HepG2 (cell line): ENCODE measurements around the gene ACAA2. TPM values are rescaled to one million over a fixed set of nuclear protein-coding genes. Genes with fewer than 3 reads are reported as not detected.
A peak's percentile ranks its signal among the peaks of the same experiment; 100 is the strongest.
"Not testable (repeated sequence)": the region's sequence is repeated elsewhere in the genome, so short reads cannot be mapped to it uniquely, and the experiment has no call there.

ENCODE experiments used
- ATAC-seq: fragments of 200-7000 bp; cut with Tn5 transposase; 3 replicates; pipeline ENCODE4 v1.9.1; 2020; ENCODE audit warnings: mild to moderate bottlenecking, moderate library complexity
- BruUV-seq: library from RNA; stranded (reverse); fragments of 400-500 nt; replicated peaks from 2 replicates; lab custom pipeline; 2021; lab: Mats Ljungman, UMichigan
- CTCF ChIA-PET: fragments of 300-600 bp; formaldehyde crosslinking; extraction: SDS; loops from one replicate; lab custom pipeline; 2021; ENCODE audit warnings: low total read pairs, inconsistent platforms, low intra/inter-chr PET ratio; lab: Yijun Ruan, JAX
- POLR2A ChIA-PET: fragments of 350-600 bp; sonication (Branson Sonifier 250); formaldehyde crosslinking; loops from one replicate; lab custom pipeline; 2020; ENCODE audit warnings: antibody characterized with exemption, inconsistent platforms; lab: Yijun Ruan, JAX
- DNase-seq: peaks from one replicate; pipeline ENCODE4 v3.0.0-alpha.2; 2015; ENCODE audit warnings: low spot score
- FAIRE-seq: peaks from 3 replicates; lab custom pipeline; 2011; peaks lifted over from hg19 to GRCh38; lab: Jason Lieb, UNC
- H2AFZ ChIP-seq: one replicate; pipeline ENCODE4 v1.6.1; 2011; ENCODE audit warnings: low read length, inconsistent platforms
- H3K27ac ChIP-seq: fragments of 300-600 bp; 3 replicates; pipeline ENCODE4 v1.8.0; 2011; ENCODE audit warnings: mixed run types, mild to moderate bottlenecking, mixed read lengths, low read length, inconsistent platforms; ENCODE audit not compliant: insufficient read depth; ENCODE audit errors: extremely low read length
- H3K27me3 ChIP-seq, 2 experiments: fragments of 200-600 bp in 1 of 2; 2 replicates in 1 of 2; 3 replicates in 1 of 2; pipeline versions ENCODE4 v1.6.0 to v1.8.0; 2011; ENCODE audit warnings: low read length in 2 of 2, mild to moderate bottlenecking in 2 of 2, moderate library complexity in 2 of 2, inconsistent platforms in 1 of 2; ENCODE audit not compliant: insufficient read depth in 2 of 2, control insufficient read depth in 1 of 2
- H3K36me3 ChIP-seq, 2 experiments: fragments of 200-600 bp in 1 of 2; replicated peaks in 1 of 2; 2 replicates in 1 of 2; 3 replicates in 1 of 2; pipeline versions ENCODE4 v1.5.1 to v1.8.0; 2011; ENCODE audit warnings: low read length in 2 of 2, inconsistent platforms in 1 of 2; ENCODE audit not compliant: insufficient read depth in 2 of 2, control insufficient read depth in 1 of 2
- H3K4me1 ChIP-seq: 2 replicates; pipeline ENCODE4 v1.5.1; 2012; ENCODE audit warnings: low read length, inconsistent platforms; ENCODE audit not compliant: insufficient read depth
- H3K4me2 ChIP-seq: 2 replicates; pipeline ENCODE4 v1.6.0; 2011; ENCODE audit warnings: low read depth, low read length, inconsistent platforms
- H3K4me3 ChIP-seq, 3 experiments: fragments of 200-600 bp in 1 of 3; sonication (generic), shearing (Covaris generic) in 1 of 3; replicated peaks in 1 of 3; 2 replicates each; pipeline ENCODE4 v1.5.1; 2011 to 2016; ENCODE audit warnings: low read length in 3 of 3, inconsistent platforms in 2 of 3, low read depth in 2 of 3, mild to moderate bottlenecking in 2 of 3, control low read depth in 1 of 3, mixed read lengths in 1 of 3; ENCODE audit not compliant: insufficient read depth in 1 of 3
- H3K79me2 ChIP-seq: one replicate; pipeline ENCODE4 v1.6.1; 2011; ENCODE audit warnings: low read length, inconsistent platforms; ENCODE audit not compliant: insufficient read depth
- H3K9ac ChIP-seq: 2 replicates; pipeline ENCODE4 v1.6.0; 2011; ENCODE audit warnings: mild to moderate bottlenecking, low read depth, low read length, inconsistent platforms; ENCODE audit not compliant: insufficient read depth
- H3K9me3 ChIP-seq: 2 replicates; pipeline ENCODE4 v1.5.1; 2012; ENCODE audit warnings: mild to moderate bottlenecking, low read length
- H4K20me1 ChIP-seq: 2 replicates; pipeline ENCODE4 v1.6.0; 2011; ENCODE audit warnings: inconsistent platforms, mild to moderate bottlenecking, low read length, moderate library complexity; ENCODE audit not compliant: insufficient read depth
- ELF3 ChIP-seq: IDR thresholded peaks from 2 replicates; pipeline ENCODE4 v1.6.1; 2016; ENCODE audit warnings: missing genetic modification reagents, missing compliant biosample characterization
- FLYWCH1 ChIP-seq: sonication (generic); formaldehyde crosslinking; IDR thresholded peaks from 2 replicates; pipeline ENCODE4 v1.8.1; 2023; ENCODE audit warnings: mild to moderate bottlenecking, missing genetic modification reagents
- GATAD2A ChIP-seq: IDR thresholded peaks from 2 replicates; pipeline ENCODE4 v1.6.1; 2016
- KLF6 ChIP-seq: IDR thresholded peaks from 2 replicates; pipeline ENCODE4 v1.8.0; 2016; ENCODE audit warnings: missing biosample characterization, missing genetic modification reagents
- PAX8 ChIP-seq: sonication (generic); formaldehyde crosslinking; IDR thresholded peaks from 2 replicates; pipeline ENCODE4 v1.8.0; 2022; ENCODE audit warnings: mild to moderate bottlenecking, missing genetic modification reagents, borderline replicate concordance
- PHF20 ChIP-seq: sonication (generic); formaldehyde crosslinking; IDR thresholded peaks from 2 replicates; pipeline ENCODE4 v1.5.0; 2020; ENCODE audit warnings: mild to moderate bottlenecking, missing genetic modification reagents
- PRPF4 ChIP-seq: fragments of 200-400 bp; formaldehyde crosslinking; IDR thresholded peaks from 2 replicates; pipeline ENCODE4 v1.6.1; 2016; ENCODE audit warnings: low read length, low read depth; ENCODE audit not compliant: poor library complexity, severe bottlenecking
- SYNCRIP ChIP-seq: fragments of 200-400 bp; formaldehyde crosslinking; IDR thresholded peaks from 2 replicates; pipeline ENCODE4 v1.6.1; 2018; ENCODE audit warnings: mild to moderate bottlenecking, low read depth, low read length; ENCODE audit not compliant: insufficient read depth
- TSC22D2 ChIP-seq: sonication (generic); formaldehyde crosslinking; IDR thresholded peaks from 2 replicates; pipeline ENCODE4 v1.5.1; 2020; ENCODE audit warnings: missing genetic modification reagents, mild to moderate bottlenecking, borderline replicate concordance
- ZFP41 ChIP-seq: sonication (generic); formaldehyde crosslinking; IDR thresholded peaks from 2 replicates; pipeline ENCODE4 v1.4.0; 2020; ENCODE audit warnings: mild to moderate bottlenecking, missing genetic modification reagents, borderline replicate concordance
- ZNF446 ChIP-seq: sonication (generic); formaldehyde crosslinking; IDR thresholded peaks from 2 replicates; pipeline ENCODE4 v1.5.0; 2020; ENCODE audit warnings: mild to moderate bottlenecking, missing genetic modification reagents
- ZNF484 ChIP-seq: sonication (generic); formaldehyde crosslinking; IDR thresholded peaks from 2 replicates; pipeline ENCODE4 v1.5.1; 2020; ENCODE audit warnings: mild to moderate bottlenecking, low read depth, missing genetic modification reagents, borderline replicate concordance
- WGBS: methylation state at CpG from one replicate; pipeline ENCODE4 v1.1.6; 2017; ENCODE audit warnings: low lambda C conversion rate; 5-methylcytosine and 5-hydroxymethylcytosine counted together
- in situ Hi-C: cut with HindIII; loops from 2 replicates; pipeline ENCODE4 v1.10.0; 2017; ENCODE audit warnings: low pct_unique_long_range_greater_than_20kb; ENCODE audit not compliant: extremely low pct_ligation_motif_present
- intact Hi-C: fragments of 100-400 bp; cut with micrococcal nuclease; formaldehyde crosslinking; loops from one replicate; pipeline ENCODE4 v1.10.0; 2022; ENCODE audit not compliant: unreplicated experiment
- polyA plus RNA-seq, 8 experiments: library from polyadenylated mRNA; depleted of rRNA in 3 of 8; stranded (reverse) in 7 of 8; unstranded in 1 of 8; fragments of >200 nt; fragmentation: Illumina TruSeq in 4 of 8; extraction: Trizol in 4 of 8; gene quantifications; 2 replicates each; pipeline versions ENCODE4 v1.2.1 to v1.2.3, GENCODE V29; 2011 to 2016; ENCODE audit warnings: low read depth in 4 of 8, missing spikeins in 1 of 8, mixed read lengths in 1 of 8; ENCODE audit not compliant: insufficient read depth in 1 of 8
- total RNA-seq, 5 experiments: library from RNA; depleted of rRNA; stranded (reverse); fragments of >200 nt; fragmentation: Illumina TruSeq; extraction: Trizol; gene quantifications; 2 replicates each; pipeline ENCODE4 v1.2.3, GENCODE V29; 2016; ENCODE audit warnings: low read depth in 1 of 5
- TF ChIP-seq, protein P1 (sequence below): sonication (generic); formaldehyde crosslinking; IDR thresholded peaks from 2 replicates; pipeline ENCODE4 v1.4.0; 2020; ENCODE audit warnings: mild to moderate bottlenecking, missing genetic modification reagents
- TF ChIP-seq, protein P2 (sequence below): sonication (generic); formaldehyde crosslinking; conservative IDR thresholded peaks from 2 replicates; pipeline ENCODE4 v1.5.0; 2020; ENCODE audit warnings: missing genetic modification reagents

ACAA2 gene
- total and polyA plus RNA-seq, 2 of the 13 experiments (the other 11 are each of a cell fraction or from before 2014, with no cell fraction given): 51.6 to 182 TPM

DNA sequence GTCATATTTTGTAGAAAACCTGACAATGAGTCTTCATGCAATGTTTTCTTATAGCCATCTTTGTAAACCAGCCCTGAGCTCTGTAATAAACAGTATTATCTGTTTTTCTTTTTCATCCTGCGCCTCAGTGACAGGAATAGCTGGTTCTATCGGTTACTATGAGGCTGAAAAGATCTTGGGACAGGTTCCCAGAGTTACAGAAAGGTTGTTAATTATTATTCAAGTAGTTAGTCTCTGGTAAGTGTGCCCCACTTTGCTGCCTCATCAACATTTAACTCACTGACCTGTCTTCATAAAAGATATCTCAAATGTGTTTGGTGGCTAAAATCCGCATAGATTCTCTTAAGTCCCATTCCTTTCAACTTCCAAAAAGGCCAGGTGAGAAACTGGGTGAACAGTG, 18.6 kb downstream of the ACAA2 start (continued):
- TF ChIP-seq, protein P1, sequence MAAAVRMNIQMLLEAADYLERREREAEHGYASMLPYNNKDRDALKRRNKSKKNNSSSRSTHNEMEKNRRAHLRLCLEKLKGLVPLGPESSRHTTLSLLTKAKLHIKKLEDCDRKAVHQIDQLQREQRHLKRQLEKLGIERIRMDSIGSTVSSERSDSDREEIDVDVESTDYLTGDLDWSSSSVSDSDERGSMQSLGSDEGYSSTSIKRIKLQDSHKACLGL (CRISPR knock-in tag): no peak
- no peak for TF ChIP-seq PRPF4
- no peak for TF ChIP-seq FLYWCH1

DNA sequence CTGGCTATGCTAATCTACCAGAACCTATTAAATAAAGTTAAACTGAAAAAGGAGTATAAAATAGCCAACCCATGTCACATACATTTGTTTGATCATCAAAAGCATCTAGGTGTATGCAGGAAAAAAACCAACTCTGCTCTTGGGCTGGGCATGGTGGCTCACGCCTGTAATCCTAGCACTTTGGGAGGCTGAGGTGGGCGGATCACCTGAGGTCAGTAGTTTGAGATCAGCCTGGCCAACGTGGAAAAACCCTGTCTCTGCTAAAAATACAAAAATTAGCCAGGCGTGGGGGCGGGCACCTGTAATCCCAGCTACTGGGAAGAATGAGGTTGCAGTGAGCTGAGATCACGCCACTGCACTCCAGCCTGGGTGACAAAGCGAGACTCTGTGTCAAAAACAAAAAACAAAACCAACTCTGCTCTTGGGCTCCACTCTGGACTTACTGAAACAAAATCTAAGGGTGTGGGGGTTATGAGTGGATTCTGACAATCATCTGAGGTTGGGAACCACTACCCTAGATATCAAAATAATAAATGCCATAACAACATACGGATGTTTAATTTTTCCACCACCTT, 23.7 kb downstream of the ACAA2 start:
- H3K4me3 ChIP-seq, H3K9me3 ChIP-seq, H3K9ac ChIP-seq, H3K27ac ChIP-seq, H2AFZ ChIP-seq, H3K79me2 ChIP-seq, ATAC-seq, in situ Hi-C loops, H4K20me1 ChIP-seq, BruUV-seq, H3K4me1 ChIP-seq, H3K27me3 ChIP-seq, FAIRE-seq, H3K4me2 ChIP-seq, CTCF ChIA-PET, DNase-seq: not testable (repeated sequence)
- POLR2A ChIA-PET: interaction anchor here (1.3 kb wide), 1 partner anchor 24 kb away, joined by 5 read pairs; no protein-coding TSS in a partner anchor
- peaks cover 13 to 69% of the 10 kb centered on the region in 2 experiments for H3K36me3 ChIP-seq
- intact Hi-C loops: loop anchor here (5.0 kb wide), 1 partner anchor 68 kb away; no protein-coding TSS in a partner anchor
- 98% methylated on average over 8 of the region's 8 CpGs for WGBS

DNA sequence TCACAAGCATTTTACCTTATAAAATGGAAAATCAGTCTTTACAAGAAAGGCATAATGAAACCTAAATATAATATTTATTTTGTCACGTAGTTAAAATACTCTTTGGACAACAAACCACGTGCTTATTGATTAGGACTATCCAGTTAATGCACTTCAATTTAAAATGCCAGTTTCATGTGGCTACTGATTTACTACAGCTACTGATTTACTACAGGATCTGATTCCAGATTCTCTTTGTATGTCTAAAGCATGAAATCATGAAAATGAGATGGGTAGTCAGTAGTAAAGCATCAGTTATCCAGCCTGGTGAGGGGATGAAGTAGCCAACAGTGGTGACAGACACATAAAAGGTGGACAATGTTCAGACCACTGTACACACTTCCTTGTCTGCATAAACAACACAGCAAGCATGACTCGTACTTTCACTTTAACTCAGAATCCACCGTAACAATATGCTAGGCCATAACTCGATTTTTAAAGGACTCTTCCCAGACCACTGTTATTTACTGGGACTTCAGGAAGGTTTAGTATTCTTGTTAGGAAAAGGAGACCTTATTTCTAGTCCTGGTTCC, 24.9 kb downstream of the ACAA2 start:
- peak; percentile 63; the same call in 2 of the 3 replicates for ATAC-seq
- in situ Hi-C loops (no loop called here), intact Hi-C loops (loop anchor here (5.0 kb wide), 1 partner anchor 69 kb away; no protein-coding TSS in a partner anchor)
- no peak overlapping the region for H3K9ac ChIP-seq
- no peak overlapping the region for H2AFZ ChIP-seq
- peak overlapping the region; percentile 19 for H3K27ac ChIP-seq
- H3K79me2 ChIP-seq: no peaks in the 10 kb centered on the region
- H4K20me1 ChIP-seq: no peaks in the 10 kb centered on the region
- 65% methylated on average over 5 of the region's 5 CpGs for WGBS
- FAIRE-seq: no peak
- no peaks in the 10 kb centered on the region for H3K9me3 ChIP-seq
- BruUV-seq: no TSS peak
- no peaks in the 10 kb centered on the region for H3K27me3 ChIP-seq
- CTCF ChIA-PET: no interaction called here
- POLR2A ChIA-PET: interaction anchor here (1.3 kb wide), 1 partner anchor 26 kb away, joined by 5 read pairs; no protein-coding TSS in a partner anchor
- no peak overlapping the region for H3K4me2 ChIP-seq
- H3K4me1 ChIP-seq: peaks cover 10% of the 10 kb centered on the region; the same call in 1 of the 2 replicates
- no peak for DNase-seq
- H3K4me3 ChIP-seq: no peak overlapping the region
- peaks cover 10 to 73% of the 10 kb centered on the region in 2 experiments for H3K36me3 ChIP-seq
- TF ChIP-seq ELF3 (peak; percentile 52; the same call in 1 of the 2 replicates), PAX8 (CRISPR knock-in tag) (no peak), ZNF484 (CRISPR knock-in tag) (no peak), TSC22D2 (CRISPR knock-in tag) (no peak), ZFP41 (CRISPR knock-in tag) (no peak), ZNF446 (CRISPR knock-in tag) (no peak), PHF20 (CRISPR knock-in tag) (no peak), GATAD2A (no peak), SYNCRIP (no peak), KLF6 (no peak)
- TF ChIP-seq, protein P2, sequence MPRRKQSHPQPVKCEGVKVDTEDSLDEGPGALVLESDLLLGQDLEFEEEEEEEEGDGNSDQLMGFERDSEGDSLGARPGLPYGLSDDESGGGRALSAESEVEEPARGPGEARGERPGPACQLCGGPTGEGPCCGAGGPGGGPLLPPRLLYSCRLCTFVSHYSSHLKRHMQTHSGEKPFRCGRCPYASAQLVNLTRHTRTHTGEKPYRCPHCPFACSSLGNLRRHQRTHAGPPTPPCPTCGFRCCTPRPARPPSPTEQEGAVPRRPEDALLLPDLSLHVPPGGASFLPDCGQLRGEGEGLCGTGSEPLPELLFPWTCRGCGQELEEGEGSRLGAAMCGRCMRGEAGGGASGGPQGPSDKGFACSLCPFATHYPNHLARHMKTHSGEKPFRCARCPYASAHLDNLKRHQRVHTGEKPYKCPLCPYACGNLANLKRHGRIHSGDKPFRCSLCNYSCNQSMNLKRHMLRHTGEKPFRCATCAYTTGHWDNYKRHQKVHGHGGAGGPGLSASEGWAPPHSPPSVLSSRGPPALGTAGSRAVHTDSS (CRISPR knock-in tag): no peak
